SH-SY5Y (cell line): ENCODE measurements around the gene SCRN3.

Experiments
- GATA2 ChIP-seq: IDR thresholded peaks from 2 replicates; pipeline ENCODE4 v1.6.1; 2011; ENCODE audit warnings: mild to moderate bottlenecking, low read depth, low read length
- GATA3 ChIP-seq: IDR thresholded peaks from 2 replicates; pipeline ENCODE4 v1.6.1; 2011; ENCODE audit warnings: low read depth, mild to moderate bottlenecking, low read length, moderate library complexity

GRCh38 chr2:174412256-174412655, 16.7 kb downstream of the SCRN3 start:
- no peak for TF ChIP-seq GATA2
- TF ChIP-seq GATA3: no peak
